GM12878 (cell line): ENCODE measurements around the gene CAPN2. TPM values are rescaled to one million over a fixed set of nuclear protein-coding genes. Genes with fewer than 3 reads are reported as not detected.

Experiments used
- ATAC-seq: fragments of 200-7000 bp; cut with Tn5 transposase; 3 replicates; pipeline ENCODE4 v1.9.1; 2020; ENCODE audit warnings: mild to moderate bottlenecking, moderate library complexity
- BruUV-seq: library from RNA; stranded (reverse); fragments of 400-500 nt; replicated peaks from 2 replicates; lab custom pipeline; 2021; lab: Mats Ljungman, UMichigan
- CTCF ChIA-PET: fragments of 300-600 bp; sonication (Branson Sonifier 250); formaldehyde crosslinking; extraction: SDS; loops from one replicate; lab custom pipeline; 2021; ENCODE audit warnings: inconsistent platforms; lab: Yijun Ruan, JAX
- POLR2A ChIA-PET: fragments of 350-600 bp; formaldehyde crosslinking; extraction: SDS; loops from one replicate; lab custom pipeline; 2021; ENCODE audit warnings: inconsistent platforms; lab: Charles Lee
- RAD21 ChIA-PET: fragments of 300-600 bp; sonication (Branson Sonifier 250); formaldehyde crosslinking; loops from one replicate; lab custom pipeline; 2023; ENCODE audit warnings: antibody characterized with exemption; ENCODE audit not compliant: unreplicated experiment; lab: Charles Lee
- SMC1A ChIA-PET: fragments of 300-600 bp; sonication (Branson Sonifier 250); formaldehyde crosslinking; loops from one replicate; lab custom pipeline; 2023; ENCODE audit not compliant: unreplicated experiment, uncharacterized antibody; lab: Charles Lee
- DNase-seq: peaks from one replicate; pipeline ENCODE4 v3.0.0-alpha.2; 2011; ENCODE audit warnings: low read depth, low spot score
- FAIRE-seq: peaks from 3 replicates; lab custom pipeline; 2011; peaks lifted over from hg19 to GRCh38; lab: Jason Lieb, UNC
- H2AFZ ChIP-seq: 2 replicates; pipeline ENCODE4 v1.6.0; 2011; ENCODE audit warnings: low read depth, low read length, control low read depth; ENCODE audit not compliant: control insufficient read depth
- H3K27ac ChIP-seq: 2 replicates; pipeline ENCODE4 v1.5.1; 2011; ENCODE audit warnings: control low read depth; ENCODE audit not compliant: control insufficient read depth, insufficient read depth
- H3K27me3 ChIP-seq, 2 experiments: replicated peaks in 1 of 2; 2 replicates each; pipeline versions ENCODE4 v1.6.0 to v1.6.1; 2011; ENCODE audit warnings: low read length in 1 of 2; ENCODE audit not compliant: control insufficient read depth in 2 of 2, insufficient read depth in 2 of 2
- H3K36me3 ChIP-seq, 2 experiments: 2 replicates each; pipeline ENCODE4 v1.5.1; 2011; ENCODE audit warnings: low read length in 1 of 2; ENCODE audit not compliant: control insufficient read depth in 2 of 2, insufficient read depth in 2 of 2
- H3K4me1 ChIP-seq: 2 replicates; pipeline ENCODE4 v1.6.1; 2011; ENCODE audit warnings: mild to moderate bottlenecking, low read length, moderate library complexity, mixed read lengths; ENCODE audit not compliant: control insufficient read depth, insufficient read depth
- H3K4me2 ChIP-seq: 2 replicates; pipeline ENCODE4 v1.6.0; 2011; ENCODE audit warnings: control low read depth; ENCODE audit not compliant: control insufficient read depth, insufficient read depth
- H3K4me3 ChIP-seq: fragments of 200-600 bp; sonication (generic); 2 replicates; pipeline ENCODE4 v1.5.1; 2016
- H3K79me2 ChIP-seq: 2 replicates; pipeline ENCODE4 v1.6.0; 2011; ENCODE audit warnings: low read length; ENCODE audit not compliant: control insufficient read depth, insufficient read depth
- H3K9ac ChIP-seq: 2 replicates; pipeline ENCODE4 v1.8.0; 2011; ENCODE audit warnings: low read length, control low read depth, mixed read lengths; ENCODE audit not compliant: control insufficient read depth, insufficient read depth
- H3K9me3 ChIP-seq: replicated peaks from 3 replicates; pipeline ENCODE4 v1.5.1; 2011; ENCODE audit warnings: mild to moderate bottlenecking, low read length; ENCODE audit not compliant: control insufficient read depth, insufficient read depth
- H4K20me1 ChIP-seq: 2 replicates; pipeline ENCODE4 v1.6.0; 2011; ENCODE audit not compliant: control insufficient read depth, insufficient read depth
- BHLHE40 ChIP-seq, 2 experiments: fragments of 450-650 bp in 1 of 2; IDR thresholded peaks; 2 replicates each; pipeline ENCODE4 v1.6.1; 2011 to 2017; ENCODE audit warnings: low read depth in 2 of 2, borderline replicate concordance in 1 of 2, improper control_type of control experiment in 1 of 2, low read length in 1 of 2, mild to moderate bottlenecking in 1 of 2
- HCFC1 ChIP-seq: fragments of 150-350 bp; IDR thresholded peaks from 2 replicates; pipeline ENCODE4 v1.6.1; 2014; ENCODE audit warnings: low read length
- HDAC6 ChIP-seq: fragments of 200-600 bp; sonication (generic); IDR thresholded peaks from one replicate; pipeline ENCODE4 v1.8.0; 2017; ENCODE audit warnings: antibody characterized with exemption; ENCODE audit not compliant: unreplicated experiment
- IKZF1 ChIP-seq: fragments of 450-650 bp; conservative IDR thresholded peaks from 2 replicates; pipeline ENCODE4 v1.6.1; 2017; ENCODE audit warnings: antibody characterized with exemption, mild to moderate bottlenecking
- JUND ChIP-seq: IDR thresholded peaks from 2 replicates; pipeline ENCODE4 v1.6.1; 2012; ENCODE audit warnings: low read depth, mild to moderate bottlenecking, low read length, improper control_type of control experiment, moderate library complexity
- MTA2 ChIP-seq: fragments of 450-650 bp; IDR thresholded peaks from 2 replicates; pipeline ENCODE4 v1.6.1; 2016; ENCODE audit warnings: low read depth, mild to moderate bottlenecking, moderate library complexity
- WGBS: methylation state at CpG from one replicate; pipeline ENCODE4 v1.1.6; 2016; ENCODE audit warnings: low lambda C conversion rate; ENCODE audit not compliant: insufficient replicate concordance, insufficient coverage; ENCODE audit errors: missing lambda C conversion rate; 5-methylcytosine and 5-hydroxymethylcytosine counted together
- in situ Hi-C: fragments of 300-500 bp; cut with MboI; formaldehyde crosslinking; loops from 9 replicates; pipeline ENCODE4 v1.14.3; 2018; ENCODE audit warnings: mixed read lengths
- intact Hi-C: fragments of 100-400 bp; cut with micrococcal nuclease; formaldehyde crosslinking; loops from one replicate; pipeline ENCODE4 v1.14.2; 2022; ENCODE audit not compliant: unreplicated experiment
- polyA plus RNA-seq, 11 experiments: library from polyadenylated mRNA; depleted of rRNA in 4 of 11; unstranded in 6 of 11; stranded (reverse) in 5 of 11; fragments of >200 nt; fragmentation: Nextera tagmentation in 4 of 11; fragmentation: Illumina TruSeq in 1 of 11; extraction: Ambion mirVana in 4 of 11; extraction: Trizol in 1 of 11; gene quantifications; 1 replicate in 1 of 11; 2 replicates in 10 of 11; pipeline versions ENCODE4 v1.2.1 to v1.2.3, GENCODE V29; 2011 to 2016; ENCODE audit warnings: inconsistent platforms in 2 of 11, missing spikeins in 2 of 11, low read depth in 1 of 11
- total RNA-seq, 4 experiments: library from RNA; depleted of rRNA in 3 of 4; stranded (reverse); fragments of >200 nt in 3 of 4; fragmentation: Illumina TruSeq in 1 of 4; extraction: Trizol in 1 of 4; gene quantifications; 2 replicates each; pipeline versions ENCODE4 v1.2.1 to v1.2.3, GENCODE V29; 2013 to 2021
- TF ChIP-seq, protein P1 (sequence below): fragments of 450-650 bp; IDR thresholded peaks from 2 replicates; pipeline ENCODE4 v1.6.1; 2014; ENCODE audit warnings: mild to moderate bottlenecking

The CAPN2 gene
- total and polyA plus RNA-seq, 10 of the 15 experiments (the other 5 are each of a cell fraction or from before 2014, with no cell fraction given): 6.0 to 21.4 (median 16.6) TPM

DNA sequence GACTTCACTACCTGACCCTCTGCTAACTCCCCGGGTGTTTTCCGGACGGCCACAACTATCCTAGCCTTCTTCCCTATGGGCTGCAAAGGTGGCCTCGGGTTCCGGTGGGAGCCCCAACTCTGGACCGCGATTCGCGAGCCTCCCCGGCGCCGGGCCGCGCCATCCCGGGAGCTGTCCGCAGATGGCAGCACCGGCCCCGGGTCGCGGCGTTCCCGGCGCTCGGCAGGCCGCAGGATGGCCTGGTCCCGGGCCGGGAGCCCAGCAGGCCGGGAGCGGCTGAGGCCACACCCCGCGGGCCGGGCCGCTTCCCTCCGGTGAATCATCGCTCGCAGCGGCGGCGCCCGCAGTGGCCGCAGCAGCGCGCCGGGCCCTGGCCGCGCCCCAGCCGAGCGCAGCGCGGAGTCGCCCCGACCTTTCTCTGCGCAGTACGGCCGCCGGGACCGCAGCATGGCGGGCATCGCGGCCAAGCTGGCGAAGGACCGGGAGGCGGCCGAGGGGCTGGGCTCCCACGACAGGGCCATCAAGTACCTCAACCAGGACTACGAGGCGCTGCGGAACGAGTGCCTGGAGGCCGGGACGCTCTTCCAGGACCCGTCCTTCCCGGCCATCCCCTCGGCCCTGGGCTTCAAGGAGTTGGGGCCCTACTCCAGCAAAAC lies at the start of gene CAPN2 (continued):
- TF ChIP-seq, protein P1, sequence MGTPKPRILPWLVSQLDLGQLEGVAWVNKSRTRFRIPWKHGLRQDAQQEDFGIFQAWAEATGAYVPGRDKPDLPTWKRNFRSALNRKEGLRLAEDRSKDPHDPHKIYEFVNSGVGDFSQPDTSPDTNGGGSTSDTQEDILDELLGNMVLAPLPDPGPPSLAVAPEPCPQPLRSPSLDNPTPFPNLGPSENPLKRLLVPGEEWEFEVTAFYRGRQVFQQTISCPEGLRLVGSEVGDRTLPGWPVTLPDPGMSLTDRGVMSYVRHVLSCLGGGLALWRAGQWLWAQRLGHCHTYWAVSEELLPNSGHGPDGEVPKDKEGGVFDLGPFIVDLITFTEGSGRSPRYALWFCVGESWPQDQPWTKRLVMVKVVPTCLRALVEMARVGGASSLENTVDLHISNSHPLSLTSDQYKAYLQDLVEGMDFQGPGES: no peak
- TF ChIP-seq MTA2 (no peak), JUND (no peak), BHLHE40 (IDR thresholded peaks at IDR 0.05; ENCODE audit: borderline replicate concordance in 1 of 2, low read depth in 2 of 2, low read length in 1 of 2) (peak in 1 of 2 experiments; percentile 52; a peak in 2 of 4 replicates), HCFC1 (no peak), HDAC6 (peak; percentile 91)

DNA sequence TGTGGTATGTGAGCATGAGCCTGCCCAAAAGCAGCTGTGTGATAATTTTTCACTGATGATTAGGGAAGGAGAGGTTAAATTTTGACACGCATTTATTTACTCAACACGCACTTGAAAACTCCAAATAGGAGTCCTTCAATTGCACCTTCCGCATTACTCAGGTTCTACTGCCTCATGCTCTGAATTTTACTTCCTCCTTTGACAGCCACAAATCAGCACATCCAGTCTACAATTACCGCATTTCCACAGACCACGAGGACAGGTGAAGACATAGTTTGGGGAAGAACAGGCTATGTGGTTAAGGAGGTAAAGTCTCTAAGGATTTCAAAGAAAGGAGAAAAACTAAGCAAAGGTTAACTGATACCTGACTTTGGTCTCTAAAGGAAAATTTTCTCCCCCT lies 49.4 kb upstream of the CAPN2 start:
- ChIA-PET POLR2A (no interaction called here), RAD21 (interaction anchor here (1.3 kb wide), 1 partner anchor 106 kb away, joined by 3 read pairs; no protein-coding TSS in a partner anchor), SMC1A (no interaction called here), CTCF (interaction anchor here (1.2 kb wide), 1 partner anchor 530 kb away, joined by 3 read pairs; no protein-coding TSS in a partner anchor)
- ATAC-seq (no peak), DNase-seq (no peak), FAIRE-seq (no peak)
- no peaks in the 10 kb centered on the region; a peak in 1 of 4 replicates for H3K27me3 ChIP-seq
- no peak for TF ChIP-seq IKZF1
- no TSS peak for BruUV-seq
- WGBS: 15% methylated on average over 5 of the region's 5 CpGs
- intact Hi-C loops (no loop called here), in situ Hi-C loops (no loop called here)
- H3K9ac ChIP-seq: no peak overlapping the region
- no peaks in the 10 kb centered on the region for H4K20me1 ChIP-seq
- H2AFZ ChIP-seq: no peak overlapping the region
- H3K4me2 ChIP-seq: no peak overlapping the region
- H3K9me3 ChIP-seq: no peaks in the 10 kb centered on the region
- no peaks in the 10 kb centered on the region for H3K79me2 ChIP-seq
- no peak overlapping the region for H3K27ac ChIP-seq
- no peak overlapping the region for H3K4me3 ChIP-seq
- no peaks in the 10 kb centered on the region for H3K4me1 ChIP-seq
- no peaks in the 10 kb centered on the region for H3K36me3 ChIP-seq
